Astrocyte of the cerebellum (primary cell): ENCODE results near the gene ZC3H6.

Experiments
- DNase-seq: peaks from one replicate; pipeline ENCODE4 v3.0.0-alpha.2; 2011; ENCODE audit warnings: low read depth
- H3K4me3 ChIP-seq: 2 replicates; pipeline ENCODE4 v1.5.1; 2011; ENCODE audit warnings: mild to moderate bottlenecking, low read depth, low read length, moderate library complexity
- in situ Hi-C: cut with HindIII; loops from 2 replicates; pipeline ENCODE4 v1.10.0; 2017; ENCODE audit warnings: low sequenced_read_pairs
- TF ChIP-seq, protein P1 (sequence below): IDR thresholded peaks from 2 replicates; pipeline ENCODE4 v1.5.1; 2012; ENCODE audit warnings: low read length, low read depth, moderate library complexity, mild to moderate bottlenecking; ENCODE audit errors: missing control alignments

Gene ZC3H6

DNA sequence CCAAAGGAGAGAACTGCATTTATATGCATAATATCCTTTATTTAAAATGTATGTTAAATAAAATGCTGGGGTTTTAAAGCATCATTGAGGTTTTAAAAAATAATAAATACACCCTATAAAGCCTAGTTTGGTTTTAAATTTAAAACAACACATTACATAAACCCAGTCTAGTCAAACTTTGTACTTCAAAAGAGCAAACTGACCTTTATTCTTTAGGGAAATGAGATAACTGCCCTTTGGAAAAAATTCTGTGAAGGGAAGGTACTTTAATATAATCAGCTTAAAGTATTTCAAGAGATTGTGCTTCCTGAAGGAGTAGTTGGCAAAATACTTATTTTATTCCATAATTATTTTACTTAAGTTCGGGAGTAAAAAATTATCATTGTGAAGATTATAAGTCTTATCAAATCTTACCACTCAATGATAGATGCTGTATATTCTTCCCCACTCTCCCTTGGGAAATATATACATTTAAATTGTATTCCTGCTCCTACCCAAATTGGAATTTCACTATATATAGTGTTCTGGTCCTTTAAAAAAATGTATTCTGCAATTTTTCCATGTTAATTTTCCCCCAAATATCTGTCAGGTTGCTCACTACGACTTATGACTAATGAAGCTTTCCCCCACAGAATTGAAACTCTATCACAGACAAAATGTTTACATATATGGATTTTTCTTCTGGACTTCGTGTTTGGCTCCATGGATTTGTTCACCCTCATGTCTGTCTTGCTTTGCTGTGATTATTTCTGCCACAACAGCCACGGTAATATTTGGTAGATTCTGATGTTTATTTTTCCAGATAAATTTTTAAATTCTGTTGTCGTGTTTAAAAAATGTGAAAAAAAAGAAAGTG is 42.1 kb downstream of the ZC3H6 start:
- in situ Hi-C loops: no loop called here
- no peak overlapping the region for H3K4me3 ChIP-seq
- TF ChIP-seq, protein P1, sequence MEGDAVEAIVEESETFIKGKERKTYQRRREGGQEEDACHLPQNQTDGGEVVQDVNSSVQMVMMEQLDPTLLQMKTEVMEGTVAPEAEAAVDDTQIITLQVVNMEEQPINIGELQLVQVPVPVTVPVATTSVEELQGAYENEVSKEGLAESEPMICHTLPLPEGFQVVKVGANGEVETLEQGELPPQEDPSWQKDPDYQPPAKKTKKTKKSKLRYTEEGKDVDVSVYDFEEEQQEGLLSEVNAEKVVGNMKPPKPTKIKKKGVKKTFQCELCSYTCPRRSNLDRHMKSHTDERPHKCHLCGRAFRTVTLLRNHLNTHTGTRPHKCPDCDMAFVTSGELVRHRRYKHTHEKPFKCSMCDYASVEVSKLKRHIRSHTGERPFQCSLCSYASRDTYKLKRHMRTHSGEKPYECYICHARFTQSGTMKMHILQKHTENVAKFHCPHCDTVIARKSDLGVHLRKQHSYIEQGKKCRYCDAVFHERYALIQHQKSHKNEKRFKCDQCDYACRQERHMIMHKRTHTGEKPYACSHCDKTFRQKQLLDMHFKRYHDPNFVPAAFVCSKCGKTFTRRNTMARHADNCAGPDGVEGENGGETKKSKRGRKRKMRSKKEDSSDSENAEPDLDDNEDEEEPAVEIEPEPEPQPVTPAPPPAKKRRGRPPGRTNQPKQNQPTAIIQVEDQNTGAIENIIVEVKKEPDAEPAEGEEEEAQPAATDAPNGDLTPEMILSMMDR: no peak
- DNase-seq: no peak

DNA sequence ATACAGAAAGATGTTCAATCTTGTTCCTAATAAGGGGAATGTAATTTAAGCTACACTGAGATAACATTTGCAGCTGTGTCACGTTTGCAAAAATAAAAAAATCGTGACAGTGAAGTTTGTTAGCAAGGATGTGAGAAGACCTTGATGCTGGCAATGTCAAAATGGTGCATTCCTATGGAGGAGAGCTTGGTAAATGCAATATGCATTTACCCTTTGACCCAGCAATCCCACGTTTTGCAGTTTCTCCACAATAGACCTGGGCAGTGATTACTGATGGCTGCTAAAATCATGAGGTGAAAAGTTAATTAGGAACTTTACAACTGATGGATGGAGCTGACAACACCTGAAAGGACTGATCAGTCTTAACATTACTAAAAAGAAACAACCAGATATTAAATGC is 43.1 kb downstream of the ZC3H6 start:
- TF ChIP-seq, protein P1: no peak
- DNase-seq: no peak
- in situ Hi-C loops: no loop called here
- H3K4me3 ChIP-seq: no peak overlapping the region

DNA sequence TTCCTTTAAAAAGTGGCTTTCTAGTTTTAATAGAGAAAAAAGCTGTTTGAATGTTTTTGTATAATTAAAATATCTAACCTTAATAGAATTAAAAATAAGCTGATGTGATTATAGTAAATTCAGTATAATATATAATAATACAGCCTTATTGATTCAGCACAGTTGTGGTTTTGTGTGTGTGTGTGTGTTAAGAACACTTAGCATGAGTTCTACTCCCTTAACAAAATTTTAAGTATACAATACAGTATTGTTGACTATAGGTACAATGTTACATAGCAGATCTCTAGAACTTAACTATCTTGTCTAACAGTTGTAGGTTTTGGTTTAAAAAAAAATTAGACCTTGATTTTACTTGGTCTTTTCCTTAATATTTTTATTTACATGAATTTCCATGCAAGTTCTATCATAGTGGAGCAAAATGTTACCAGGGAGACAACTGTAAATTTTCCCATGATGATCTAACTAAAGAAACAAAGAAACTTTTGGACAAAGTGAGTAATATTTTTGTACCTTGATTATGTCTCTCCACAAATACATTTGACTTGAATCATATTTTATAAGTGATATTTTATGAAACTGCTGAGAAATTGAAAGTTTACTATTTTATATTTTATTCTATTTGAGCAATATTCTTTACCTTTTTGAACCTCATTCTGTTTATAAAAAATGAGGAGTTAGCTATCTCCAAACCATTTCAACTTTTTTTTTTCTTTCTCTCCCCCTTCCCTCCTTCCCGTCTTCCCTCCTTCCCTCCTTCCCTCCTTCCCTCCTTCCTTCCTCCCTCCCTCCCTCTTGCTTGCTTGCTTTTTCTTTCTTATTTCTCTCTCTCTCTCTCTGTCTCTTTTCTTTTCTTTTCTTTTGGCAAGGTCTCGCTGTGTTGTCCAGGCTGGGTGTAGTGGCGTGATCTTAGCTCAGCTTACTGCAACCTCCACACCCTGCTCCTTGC is 46.3 kb downstream of the ZC3H6 start:
- no peak for DNase-seq
- TF ChIP-seq, protein P1: no peak
- in situ Hi-C loops: no loop called here
- no peak overlapping the region for H3K4me3 ChIP-seq

DNA sequence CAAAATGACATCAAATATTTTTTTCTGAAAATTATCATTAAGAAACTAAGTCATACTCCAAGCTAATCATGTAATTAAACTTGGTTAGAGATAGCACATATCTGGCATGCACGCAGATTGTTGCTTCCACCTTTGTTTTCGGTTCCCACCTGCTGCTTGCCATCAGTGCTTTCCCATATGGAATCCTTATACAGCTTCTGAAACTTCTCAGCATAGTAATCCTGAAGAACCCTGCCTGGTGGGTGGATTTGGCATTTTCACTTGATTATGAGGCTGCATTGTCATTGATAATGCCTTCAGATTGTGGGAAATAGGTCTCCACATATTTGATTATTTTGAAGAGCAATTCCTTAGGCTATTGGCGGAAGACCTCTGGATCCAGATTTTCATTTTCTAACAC is 47.5 kb downstream of the ZC3H6 start:
- in situ Hi-C loops: no loop called here
- H3K4me3 ChIP-seq: no peak overlapping the region
- TF ChIP-seq, protein P1: no peak
- DNase-seq: no peak

DNA sequence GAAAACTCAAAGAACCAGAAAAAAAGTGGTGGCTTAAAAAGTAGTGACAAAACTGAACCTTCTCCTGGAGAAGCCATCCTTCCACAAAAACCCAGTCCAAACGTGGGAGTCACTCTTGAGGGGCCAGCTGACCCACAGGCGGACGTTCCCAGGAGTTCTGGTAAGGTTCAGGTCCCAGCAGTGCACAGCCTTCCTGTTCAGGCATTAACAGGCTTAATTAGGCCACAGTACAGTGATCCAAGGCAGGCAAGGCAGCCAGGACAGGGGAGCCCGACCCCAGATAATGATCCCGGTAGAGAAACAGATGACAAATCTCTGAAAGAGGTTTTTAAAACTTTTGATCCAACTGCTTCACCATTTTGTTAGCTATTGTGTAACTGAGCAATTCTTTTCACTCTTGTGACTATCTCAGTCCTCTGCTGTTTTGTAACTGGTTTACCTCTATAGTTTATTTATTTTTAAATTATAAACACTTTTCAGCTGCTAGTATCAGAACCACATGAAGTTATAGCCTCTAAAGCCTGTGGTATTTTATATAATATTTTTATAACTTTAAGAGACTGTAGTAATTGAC is 56.8 kb downstream of the ZC3H6 start:
- no peak overlapping the region for H3K4me3 ChIP-seq
- in situ Hi-C loops: no loop called here
- TF ChIP-seq, protein P1: no peak
- DNase-seq: no peak

DNA sequence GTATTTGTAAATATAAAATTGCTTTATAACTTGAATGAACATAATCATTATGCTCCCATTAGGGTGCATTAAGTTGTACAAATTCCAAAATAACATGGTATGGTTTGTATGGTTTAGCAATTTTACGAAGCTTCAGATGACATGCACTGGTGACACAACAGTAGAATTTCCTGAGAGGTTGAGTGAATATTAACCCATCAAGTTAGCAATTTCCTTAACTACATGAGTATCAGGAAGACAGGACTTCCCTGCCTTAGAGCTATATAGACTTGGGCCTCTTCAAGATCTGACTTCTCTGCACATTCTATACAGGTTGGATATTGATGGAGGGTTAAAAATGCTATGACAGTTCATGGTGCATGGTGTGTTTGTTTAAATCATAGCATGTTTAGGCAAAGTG is 60.2 kb downstream of the ZC3H6 start:
- TF ChIP-seq, protein P1: no peak
- H3K4me3 ChIP-seq: no peak overlapping the region
- DNase-seq: no peak
- in situ Hi-C loops: no loop called here
